ENCODE measurements around the gene PPP1R10. TPM values are rescaled to one million over a fixed set of nuclear protein-coding genes. Genes with fewer than 3 reads are reported as not detected.
A peak's percentile ranks its signal among the peaks of the same experiment; 100 is the strongest.

Gene PPP1R10
- total RNA-seq, 1 donor from 2014 or later, result 82.1 TPM

DNA sequence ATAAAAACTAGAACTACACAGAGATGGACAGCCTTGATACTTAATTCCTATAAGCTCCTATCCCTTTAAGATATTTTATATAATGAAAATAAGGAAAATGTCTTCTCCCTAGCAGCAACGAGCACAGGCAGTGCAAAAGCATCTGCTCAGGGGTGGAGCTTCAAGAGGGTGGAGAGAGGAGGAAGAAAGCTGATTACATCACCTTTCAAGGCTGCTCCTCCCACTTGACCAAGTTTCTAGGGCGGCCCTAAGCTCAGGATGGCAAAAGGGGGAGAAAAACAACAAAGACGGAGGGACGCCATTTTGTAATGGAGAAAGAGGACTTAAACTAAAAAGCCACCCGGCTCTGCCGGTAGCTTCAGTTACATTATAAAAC, 2.2 kb downstream of the PPP1R10 start:
- DNase-seq (ENCODE audit: extremely low spot score, unreplicated experiment), result peak; percentile 93
- peaks cover 29% of the 10 kb centered on the region for H3K36me3 Mint-ChIP-seq (ENCODE audit: unreplicated experiment)
- no peaks in the 10 kb centered on the region for H3K9me3 Mint-ChIP-seq (ENCODE audit: unreplicated experiment)
- TF ChIP-seq, protein P1, sequence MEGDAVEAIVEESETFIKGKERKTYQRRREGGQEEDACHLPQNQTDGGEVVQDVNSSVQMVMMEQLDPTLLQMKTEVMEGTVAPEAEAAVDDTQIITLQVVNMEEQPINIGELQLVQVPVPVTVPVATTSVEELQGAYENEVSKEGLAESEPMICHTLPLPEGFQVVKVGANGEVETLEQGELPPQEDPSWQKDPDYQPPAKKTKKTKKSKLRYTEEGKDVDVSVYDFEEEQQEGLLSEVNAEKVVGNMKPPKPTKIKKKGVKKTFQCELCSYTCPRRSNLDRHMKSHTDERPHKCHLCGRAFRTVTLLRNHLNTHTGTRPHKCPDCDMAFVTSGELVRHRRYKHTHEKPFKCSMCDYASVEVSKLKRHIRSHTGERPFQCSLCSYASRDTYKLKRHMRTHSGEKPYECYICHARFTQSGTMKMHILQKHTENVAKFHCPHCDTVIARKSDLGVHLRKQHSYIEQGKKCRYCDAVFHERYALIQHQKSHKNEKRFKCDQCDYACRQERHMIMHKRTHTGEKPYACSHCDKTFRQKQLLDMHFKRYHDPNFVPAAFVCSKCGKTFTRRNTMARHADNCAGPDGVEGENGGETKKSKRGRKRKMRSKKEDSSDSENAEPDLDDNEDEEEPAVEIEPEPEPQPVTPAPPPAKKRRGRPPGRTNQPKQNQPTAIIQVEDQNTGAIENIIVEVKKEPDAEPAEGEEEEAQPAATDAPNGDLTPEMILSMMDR (IDR thresholded peaks at IDR 0.05), result no peak
- peak overlapping the region; percentile 100 for H3K27ac Mint-ChIP-seq (ENCODE audit: unreplicated experiment)
- no peaks in the 10 kb centered on the region for H3K27me3 Mint-ChIP-seq (ENCODE audit: unreplicated experiment)
- H3K4me3 Mint-ChIP-seq (ENCODE audit: unreplicated experiment), result peak overlapping the region; percentile 97
- peaks cover 41% of the 10 kb centered on the region for H3K4me1 Mint-ChIP-seq (ENCODE audit: unreplicated experiment)

DNA sequence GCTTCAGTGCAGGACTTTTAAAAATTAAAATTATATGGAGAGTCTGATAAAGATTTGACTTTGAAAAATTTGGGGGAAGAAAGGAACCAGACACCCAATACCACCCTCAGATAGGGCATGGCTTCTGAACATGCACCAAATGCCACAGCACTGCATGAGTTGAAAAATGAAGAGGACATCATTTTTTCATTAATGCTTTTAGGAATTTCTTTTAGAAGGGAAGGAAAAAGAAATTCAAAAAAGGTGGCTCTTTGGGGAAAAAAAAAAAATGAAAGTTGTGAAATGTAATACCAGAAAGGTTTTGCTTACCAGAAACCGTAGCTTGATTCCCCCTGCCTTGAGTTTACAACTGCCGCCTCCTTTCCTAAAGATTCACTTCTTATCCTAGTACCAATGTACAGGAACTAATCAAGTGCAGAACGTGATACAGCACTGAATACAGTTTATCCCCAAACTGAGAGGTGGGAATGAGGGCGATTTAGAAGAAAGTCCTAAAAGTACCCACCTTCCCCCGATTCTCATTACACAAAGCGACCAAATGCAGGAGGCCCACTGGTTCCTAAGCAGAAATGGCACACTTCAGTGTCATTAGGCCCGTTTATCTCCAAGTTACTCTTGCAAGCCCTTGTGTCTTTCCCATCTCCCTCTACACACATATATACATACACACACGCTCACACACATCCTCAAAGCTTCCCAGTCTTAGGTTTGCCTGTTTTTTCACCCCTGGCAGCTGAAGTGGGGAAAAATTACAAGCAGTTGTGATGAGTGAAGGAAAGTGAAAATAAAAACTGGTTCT, 2.8 kb downstream of the PPP1R10 start:
- H3K27ac Mint-ChIP-seq (ENCODE audit: unreplicated experiment), result peak overlapping the region; percentile 100
- TF ChIP-seq, protein P1 (IDR thresholded peaks at IDR 0.05), result no peak
- peak overlapping the region; percentile 97 for H3K4me3 Mint-ChIP-seq (ENCODE audit: unreplicated experiment)
- DNase-seq (ENCODE audit: extremely low spot score, unreplicated experiment), result no peak
- no peaks in the 10 kb centered on the region for H3K27me3 Mint-ChIP-seq (ENCODE audit: unreplicated experiment)
- H3K36me3 Mint-ChIP-seq (ENCODE audit: unreplicated experiment), result peaks cover 33% of the 10 kb centered on the region
- H3K4me1 Mint-ChIP-seq (ENCODE audit: unreplicated experiment), result peaks cover 46% of the 10 kb centered on the region
- no peaks in the 10 kb centered on the region for H3K9me3 Mint-ChIP-seq (ENCODE audit: unreplicated experiment)

DNA sequence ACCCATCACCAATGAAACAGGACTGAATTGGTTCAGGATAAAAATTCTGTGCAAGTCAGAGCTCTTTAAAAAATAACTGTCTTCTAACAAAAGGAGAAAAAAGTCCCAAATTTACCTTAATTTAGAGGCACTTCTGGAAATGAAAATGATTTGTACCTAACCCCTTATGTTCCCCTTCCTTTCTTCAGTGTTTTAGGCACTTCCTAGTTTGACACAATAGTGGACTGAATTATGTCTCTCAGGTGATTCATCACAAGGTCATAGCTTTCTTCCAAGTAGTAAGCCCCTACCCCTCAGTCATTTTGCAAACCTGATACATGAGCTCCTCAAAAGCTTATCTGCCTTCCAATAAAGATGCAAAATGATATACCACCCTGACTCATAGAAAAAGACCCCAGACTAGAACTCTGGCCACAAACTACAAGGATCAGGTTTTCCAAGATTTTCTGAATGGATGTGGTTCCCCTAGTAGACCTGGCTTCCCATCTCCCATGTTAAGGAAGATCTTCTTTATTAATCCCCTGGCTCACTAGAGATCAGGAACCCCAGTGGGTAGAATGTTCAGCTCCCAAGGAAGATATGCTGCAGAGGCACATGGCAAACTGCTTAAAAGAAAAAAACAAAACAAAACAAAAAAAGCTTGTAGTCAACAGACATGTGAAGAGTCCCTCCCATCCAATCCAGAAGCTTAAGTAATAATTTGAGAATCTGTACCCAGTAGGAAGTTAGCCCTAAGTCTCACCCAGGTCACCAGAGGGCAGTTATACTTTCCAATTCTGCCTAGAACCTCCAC, 3.6 kb downstream of the PPP1R10 start:
- DNase-seq (ENCODE audit: extremely low spot score, unreplicated experiment), result no peak
- H3K27me3 Mint-ChIP-seq (ENCODE audit: unreplicated experiment), result no peaks in the 10 kb centered on the region
- H3K36me3 Mint-ChIP-seq (ENCODE audit: unreplicated experiment), result peaks cover 40% of the 10 kb centered on the region
- H3K27ac Mint-ChIP-seq (ENCODE audit: unreplicated experiment), result peak overlapping the region; percentile 100
- TF ChIP-seq, protein P1 (IDR thresholded peaks at IDR 0.05), result no peak
- H3K4me1 Mint-ChIP-seq (ENCODE audit: unreplicated experiment), result peaks cover 39% of the 10 kb centered on the region
- H3K4me3 Mint-ChIP-seq (ENCODE audit: unreplicated experiment), result peak overlapping the region; percentile 97
- no peaks in the 10 kb centered on the region for H3K9me3 Mint-ChIP-seq (ENCODE audit: unreplicated experiment)

DNA sequence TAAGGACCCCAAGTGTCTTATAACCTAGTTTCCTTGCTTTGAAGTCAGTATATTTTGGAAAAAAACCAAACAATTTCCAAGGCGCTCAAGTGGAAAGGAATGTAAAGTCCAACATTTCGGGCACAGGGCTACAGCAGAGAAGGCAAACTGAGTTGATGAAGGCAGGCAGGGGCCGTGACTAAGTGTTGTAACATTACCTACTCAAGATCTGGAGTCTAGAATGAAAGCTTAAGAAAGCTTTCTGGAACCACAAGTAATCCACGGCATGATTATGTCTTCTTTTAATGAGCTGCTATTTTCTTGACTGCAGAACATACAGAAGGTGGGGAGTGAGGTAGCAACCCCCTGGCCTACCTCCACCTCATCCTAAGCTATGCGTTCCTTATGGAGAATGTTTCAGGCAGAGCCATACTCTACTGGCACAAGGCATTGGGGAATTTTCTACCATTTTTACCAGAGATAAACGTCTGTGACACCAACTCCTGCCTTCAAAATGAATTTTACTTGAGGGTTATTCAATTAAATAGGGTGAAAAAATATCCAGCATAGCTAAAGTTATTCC, 4.3 kb downstream of the PPP1R10 start:
- Mint-ChIP-seq H3K27ac (ENCODE audit: unreplicated experiment) (peak overlapping the region; percentile 100), H3K4me3 (ENCODE audit: unreplicated experiment) (no peak overlapping the region), H3K27me3 (ENCODE audit: unreplicated experiment) (no peaks in the 10 kb centered on the region), H3K36me3 (ENCODE audit: unreplicated experiment) (peaks cover 45% of the 10 kb centered on the region), H3K9me3 (ENCODE audit: unreplicated experiment) (no peaks in the 10 kb centered on the region), H3K4me1 (ENCODE audit: unreplicated experiment) (peaks cover 37% of the 10 kb centered on the region)
- DNase-seq (ENCODE audit: extremely low spot score, unreplicated experiment), result no peak
- TF ChIP-seq, protein P1 (IDR thresholded peaks at IDR 0.05), result no peak

DNA sequence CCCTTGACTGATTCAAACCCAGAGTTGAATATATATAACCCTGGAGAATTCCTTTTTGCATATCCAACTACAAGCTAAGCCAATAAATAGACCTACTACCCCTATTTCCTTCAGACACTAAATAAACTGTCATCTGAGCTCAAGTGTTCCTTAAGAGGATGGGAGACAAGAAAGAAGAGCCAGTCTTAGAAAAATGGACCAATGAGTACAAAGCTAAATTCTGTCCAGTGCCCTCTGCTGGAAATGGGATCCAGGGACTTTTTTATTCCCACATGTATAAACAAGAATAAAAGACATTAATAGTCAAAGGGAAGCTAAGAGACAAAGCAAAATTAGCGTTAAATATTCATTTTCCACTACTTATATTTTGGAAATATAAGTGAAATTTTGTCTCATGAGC, 4.8 kb downstream of the PPP1R10 start:
- H3K4me3 Mint-ChIP-seq (ENCODE audit: unreplicated experiment), result no peak overlapping the region
- TF ChIP-seq, protein P1 (IDR thresholded peaks at IDR 0.05), result peak; percentile 50
- H3K36me3 Mint-ChIP-seq (ENCODE audit: unreplicated experiment), result peaks cover 51% of the 10 kb centered on the region
- H3K9me3 Mint-ChIP-seq (ENCODE audit: unreplicated experiment), result no peaks in the 10 kb centered on the region
- H3K27ac Mint-ChIP-seq (ENCODE audit: unreplicated experiment), result peak overlapping the region; percentile 43
- no peaks in the 10 kb centered on the region for H3K27me3 Mint-ChIP-seq (ENCODE audit: unreplicated experiment)
- H3K4me1 Mint-ChIP-seq (ENCODE audit: unreplicated experiment), result peaks cover 37% of the 10 kb centered on the region
- DNase-seq (ENCODE audit: extremely low spot score, unreplicated experiment), result no peak
